ENCODE measurements around the gene PPIL1. TPM values are rescaled to one million over a fixed set of nuclear protein-coding genes. Genes with fewer than 3 reads are reported as not detected.

PPIL1 gene
- total RNA-seq: 35.4 and 46.6 TPM in 2 replicates

DNA sequence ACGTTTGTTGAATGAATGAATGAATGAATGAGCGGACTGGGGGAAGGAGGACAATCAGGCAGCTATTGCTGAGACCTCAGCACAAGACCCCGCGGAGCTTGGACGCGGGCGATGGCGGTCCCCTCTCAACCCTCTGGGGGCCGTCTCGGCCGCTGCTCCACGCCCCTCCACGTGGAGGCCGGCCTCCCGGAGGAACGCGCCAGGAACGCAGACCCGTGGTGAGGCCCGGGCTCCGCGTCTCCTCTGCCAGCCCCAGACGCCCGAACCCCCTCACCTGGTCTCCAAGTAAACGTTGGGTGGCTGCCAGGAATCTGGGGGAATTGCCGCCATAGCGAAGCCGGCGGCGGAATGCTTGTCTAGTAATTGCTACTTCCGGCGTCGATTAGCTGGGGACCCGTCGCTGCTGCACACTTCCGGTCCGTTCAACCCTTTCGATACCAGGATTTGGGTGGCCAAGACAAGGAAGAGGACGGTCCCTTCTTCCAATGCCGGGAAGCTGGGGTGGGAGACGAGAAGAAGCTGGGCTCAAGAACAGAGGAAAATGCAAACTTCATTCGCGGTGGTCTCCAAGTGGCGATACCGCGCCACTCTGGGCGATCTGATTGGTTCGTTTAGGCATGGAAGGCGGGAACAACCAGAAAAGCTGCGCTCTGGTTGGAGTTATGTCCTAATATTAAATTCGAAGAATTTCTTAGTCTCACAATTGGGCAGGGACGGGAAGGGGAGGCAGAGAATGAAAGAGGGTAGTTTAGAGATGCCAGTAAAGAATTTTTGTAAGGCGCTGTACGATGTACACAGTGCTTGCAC is at the start of gene PPIL1:
TSS of gene PPIL1 (minus strand) at position 361 of the 807 bp plus-strand sequence. CDS start at position 330, 31 bp downstream.

DNA sequence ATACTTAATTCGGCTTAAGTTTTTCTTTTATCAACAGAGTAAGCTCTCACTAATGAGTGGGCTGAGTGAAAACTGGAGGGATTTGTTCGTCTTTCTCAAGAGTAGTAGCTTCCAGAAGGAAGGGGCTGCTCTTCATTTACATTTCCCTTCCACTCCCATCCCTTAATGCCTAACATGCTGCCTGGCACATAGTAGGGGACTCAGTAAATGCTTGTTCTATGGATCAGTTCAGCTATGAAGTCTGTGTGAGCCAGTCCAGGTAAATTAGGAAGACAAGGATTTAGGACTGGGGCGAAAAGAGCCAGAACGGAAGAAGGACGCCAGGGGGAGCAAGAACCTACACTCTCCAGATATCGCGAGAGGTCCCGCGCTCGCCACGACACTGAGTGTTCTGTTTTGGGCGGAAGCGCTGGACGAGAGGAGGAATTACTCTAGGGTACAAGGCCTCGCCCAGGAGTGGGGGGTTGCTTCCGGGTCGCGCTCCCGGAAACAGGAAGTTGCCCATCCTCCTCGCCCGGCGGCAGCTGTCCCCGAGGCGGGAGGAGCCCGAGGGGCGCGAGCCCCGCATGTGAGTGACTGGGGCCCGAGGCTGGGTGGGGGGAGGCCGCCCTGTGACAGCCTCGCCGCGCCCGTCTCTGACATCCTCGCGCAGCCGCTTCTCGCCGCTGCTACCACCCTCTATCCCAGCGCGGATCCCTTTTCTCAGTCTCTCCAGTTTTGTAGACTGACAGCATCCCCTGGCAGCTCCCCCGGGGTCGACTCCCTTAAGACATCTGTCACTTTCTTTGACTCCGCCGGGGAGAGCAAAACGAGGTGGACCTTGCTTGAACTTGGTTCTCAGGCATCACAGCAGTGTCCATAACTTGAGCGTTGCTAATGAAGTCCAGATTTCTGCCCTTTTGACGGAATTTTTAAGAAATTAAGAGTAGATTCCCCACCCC is 11.1 kb upstream of the PPIL1 start, which contains the start of gene C6orf89:
TSS of gene C6orf89 (plus strand) at position 492 of the 941 bp plus-strand sequence. CDS start 13,493 bp downstream, outside the sequence.

DNA sequence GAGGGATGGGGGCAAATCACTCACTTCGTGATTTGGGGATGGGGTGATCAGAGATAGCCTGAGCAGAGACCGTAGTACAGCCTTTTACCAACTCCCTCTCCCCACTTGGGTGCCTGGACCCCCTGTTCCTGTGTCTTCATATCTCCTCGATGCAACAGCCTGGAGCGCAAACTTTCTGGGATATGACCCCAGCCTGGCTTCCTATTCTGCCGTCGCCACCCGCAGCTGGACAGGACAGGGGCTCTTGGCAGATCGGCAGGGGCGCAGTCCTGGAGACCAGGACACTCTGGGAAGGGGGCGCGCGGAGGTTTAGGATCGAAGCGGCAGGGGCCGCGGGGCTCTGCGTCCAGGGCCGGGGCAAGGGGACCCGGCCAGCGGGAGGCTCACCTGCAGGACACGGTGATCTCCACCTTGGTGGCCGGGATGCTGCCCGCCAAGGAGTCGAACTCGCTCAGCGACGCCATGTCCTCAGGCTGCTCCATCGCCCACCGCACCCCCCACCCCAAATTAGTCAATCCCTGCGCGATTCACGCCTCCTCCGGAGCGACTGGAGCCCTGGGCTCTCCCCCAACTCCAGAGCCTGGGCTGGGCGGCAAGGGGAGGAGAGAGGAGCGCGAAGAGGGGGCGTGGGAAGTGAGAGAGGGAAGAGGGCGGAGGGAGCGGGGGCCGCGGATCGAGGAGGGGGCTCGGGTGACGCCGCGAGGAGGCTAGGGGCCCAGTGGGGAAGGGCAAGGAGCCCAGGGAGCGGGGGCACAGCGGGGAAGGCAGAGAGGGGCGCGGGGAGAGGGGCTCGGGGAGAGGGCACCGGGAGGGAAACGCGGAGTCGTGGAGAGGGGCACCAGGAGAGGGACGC is 35.5 kb downstream of the PPIL1 start, which contains the start of gene CPNE5:
TSS of gene CPNE5 (minus strand) at position 549 of the 853 bp plus-strand sequence. CDS start at position 482, 67 bp downstream.

Other genes with a start within 250 kb of the PPIL1 start
- gene CDKN1A, start 196.1 kb downstream of the PPIL1 start, total RNA-seq: 165 and 194 TPM in 2 replicates
- under 0.01 TPM in 1 of 2 replicates, not detected in the other for gene RAB44, start 177.0 kb downstream of the PPIL1 start, total RNA-seq
- 4.4 and 9.3 TPM in 2 replicates for gene CPNE5, start 35.4 kb downstream of the PPIL1 start, total RNA-seq
- gene C6orf89, start 11.1 kb upstream of the PPIL1 start, total RNA-seq: 31.8 and 39.8 TPM in 2 replicates
- gene PI16, start 79.9 kb upstream of the PPIL1 start, total RNA-seq: not detected in 2 replicates
- 219 and 222 TPM in 2 replicates for gene MTCH1, start 111.4 kb upstream of the PPIL1 start, total RNA-seq
- not detected in 2 replicates for gene FGD2, start 130.9 kb upstream of the PPIL1 start, total RNA-seq